ENCODE results near the gene FSCN2. TPM values are rescaled to one million over a fixed set of nuclear protein-coding genes. Genes with fewer than 3 reads are reported as not detected.

Gene FSCN2
- total and polyA plus RNA-seq, 2 donors (not counting 3 experiments of a cell fraction or from before 2014, with no cell fraction given), result 0.32 to 0.71 TPM

- no peak overlapping the region for H3K9ac ChIP-seq (replicated peaks; ENCODE audit: extremely low read depth, insufficient read depth, low read length)
- TF ChIP-seq POLR2AphosphoS5 (IDR thresholded peaks at IDR 0.05; ENCODE audit: insufficient read depth, low read depth, low read length), result peak; percentile 20
- no peak for TF ChIP-seq CTCF (IDR thresholded peaks at IDR 0.05; ENCODE audit: extremely low read depth in 1 of 2, insufficient read depth in 1 of 2, low read depth in 1 of 2, low read length in 2 of 2)
- CTCF ChIA-PET, result interaction anchor here (0.7 to 2.2 kb wide), 9 partner anchors 9 to 226 kb away, joined by 3 to 11 read pairs (median 3); partner anchors contain the start of genes FAAP100 and FSCN2
These were observed 9.9 kb upstream of the FSCN2 start for GRCh38 chr17:81518113-81518784.

GRCh38 chr17:81518785-81519283 is 9.3 kb upstream of the FSCN2 start:
- Histone ChIP-seq H3K79me2 (ENCODE audit: control insufficient read depth, insufficient read depth, low read length) (peaks cover 25% of the 10 kb centered on the region), H3K9me1 (replicated peaks; ENCODE audit: control insufficient read depth, extremely low read depth, insufficient read depth, low read length) (no peaks in the 10 kb centered on the region), H3K4me1 (ENCODE audit: control insufficient read depth, extremely low read depth, insufficient read depth, low read length) (peaks cover 29% of the 10 kb centered on the region), H3K27ac (ENCODE audit: insufficient read depth, low read depth, low read length) (no peak overlapping the region), H3K4me2 (ENCODE audit: insufficient read depth, low read length) (peak overlapping the region; percentile 70), H3K9ac (replicated peaks; ENCODE audit: extremely low read depth, insufficient read depth, low read length) (no peak overlapping the region), H4K20me1 (replicated peaks; ENCODE audit: control insufficient read depth, extremely low read depth, insufficient read depth, low read length) (no peaks in the 10 kb centered on the region), H3K4me3 (replicated peaks in 1 of 3; ENCODE audit: insufficient read depth in 1 of 3, low read depth in 1 of 3, low read length in 3 of 3) (peak overlapping the region; percentile 11 to 32 (median 22)), H3K9me3 (replicated peaks; ENCODE audit: control insufficient read depth, insufficient read depth, low read length) (no peaks in the 10 kb centered on the region), H2AFZ (ENCODE audit: low read depth, low read length) (peak overlapping the region; percentile 39), H3K27me3 (ENCODE audit: control insufficient read depth in 2 of 2, insufficient read depth in 2 of 2, low read length in 2 of 2) (no peaks in the 10 kb centered on the region), H3K36me3 (ENCODE audit: control insufficient read depth in 2 of 2, extremely low read depth in 1 of 2, insufficient read depth in 2 of 2, low read length in 2 of 2) (no peaks in the 10 kb centered on the region)
- intact Hi-C loops (cut with micrococcal nuclease) (no loop called here), dilution Hi-C loops (cut with MboI; ENCODE audit: extremely low pct_ligation_motif_present, low sequenced_read_pairs) (no loop called here)
- DNase-seq (ENCODE audit: low read depth, low spot score) (no peak), FAIRE-seq (peak; percentile 37)
- ChIA-PET POLR2A (no interaction called here), CTCF (interaction anchor here (1.0 to 2.2 kb wide), 9 partner anchors 9 to 227 kb away, joined by 3 to 11 read pairs (median 4); partner anchors contain the start of genes FAAP100 and FSCN2)
- BruUV-seq (replicated peaks), result no TSS peak
- TF ChIP-seq POLR2AphosphoS5 (IDR thresholded peaks at IDR 0.05; ENCODE audit: insufficient read depth, low read depth, low read length) (peak; percentile 60), POLR2A (IDR thresholded peaks at IDR 0.05; ENCODE audit: low read depth, low read length) (peak; percentile 59), GATA2 (IDR thresholded peaks at IDR 0.05; ENCODE audit: insufficient read depth, insufficient read length, low read depth, low read length) (no peak)

More at GRCh38 chr17:81518113-81518784, 9.9 kb upstream of the FSCN2 start:
- no peak for FAIRE-seq
- Histone ChIP-seq H3K27ac (ENCODE audit: insufficient read depth, low read depth, low read length) (no peak overlapping the region), H3K9me3 (replicated peaks; ENCODE audit: control insufficient read depth, insufficient read depth, low read length) (no peaks in the 10 kb centered on the region), H3K79me2 (ENCODE audit: control insufficient read depth, insufficient read depth, low read length) (peaks cover 25% of the 10 kb centered on the region), H3K9me1 (replicated peaks; ENCODE audit: control insufficient read depth, extremely low read depth, insufficient read depth, low read length) (no peaks in the 10 kb centered on the region), H3K4me2 (ENCODE audit: insufficient read depth, low read length) (no peak overlapping the region), H3K4me1 (ENCODE audit: control insufficient read depth, extremely low read depth, insufficient read depth, low read length) (peaks cover 33% of the 10 kb centered on the region), H3K27me3 (ENCODE audit: control insufficient read depth in 2 of 2, insufficient read depth in 2 of 2, low read length in 2 of 2) (no peaks in the 10 kb centered on the region), H3K4me3 (replicated peaks in 1 of 3; ENCODE audit: insufficient read depth in 1 of 3, low read depth in 1 of 3, low read length in 3 of 3) (no peak overlapping the region), H2AFZ (ENCODE audit: low read depth, low read length) (no peak overlapping the region), H4K20me1 (replicated peaks; ENCODE audit: control insufficient read depth, extremely low read depth, insufficient read depth, low read length) (no peaks in the 10 kb centered on the region), H3K36me3 (ENCODE audit: control insufficient read depth in 2 of 2, extremely low read depth in 1 of 2, insufficient read depth in 2 of 2, low read length in 2 of 2) (no peaks in the 10 kb centered on the region)
- DNase-seq (ENCODE audit: low read depth, low spot score), result no peak
- dilution Hi-C loops (cut with MboI; ENCODE audit: extremely low pct_ligation_motif_present, low sequenced_read_pairs) (no loop called here), intact Hi-C loops (cut with micrococcal nuclease) (no loop called here)
- POLR2A ChIA-PET, result interaction anchor here (0.6 kb wide), 1 partner anchor 10 kb away, joined by 5 read pairs; no protein-coding TSS in a partner anchor
- BruUV-seq (replicated peaks), result no TSS peak

Data from endothelial cell of umbilical vein (primary cell).